WI38 (cell line): ENCODE data around the gene RNF220.

Experiments used
- H3K4me3 ChIP-seq: 2 replicates; pipeline ENCODE4 v1.5.1; 2011; ENCODE audit warnings: low read depth, mild to moderate bottlenecking, control low read depth, low read length
- CTCF ChIP-seq: IDR thresholded peaks from 2 replicates; pipeline ENCODE4 v1.5.1; 2012; ENCODE audit warnings: low read depth, mild to moderate bottlenecking, control low read depth, low read length

The RNF220 gene

GRCh38 chr1:44566281-44567046, 161.4 kb downstream of the RNF220 start:
- H3K4me3 ChIP-seq = no peak overlapping the region
- no peak for TF ChIP-seq CTCF

DNA sequence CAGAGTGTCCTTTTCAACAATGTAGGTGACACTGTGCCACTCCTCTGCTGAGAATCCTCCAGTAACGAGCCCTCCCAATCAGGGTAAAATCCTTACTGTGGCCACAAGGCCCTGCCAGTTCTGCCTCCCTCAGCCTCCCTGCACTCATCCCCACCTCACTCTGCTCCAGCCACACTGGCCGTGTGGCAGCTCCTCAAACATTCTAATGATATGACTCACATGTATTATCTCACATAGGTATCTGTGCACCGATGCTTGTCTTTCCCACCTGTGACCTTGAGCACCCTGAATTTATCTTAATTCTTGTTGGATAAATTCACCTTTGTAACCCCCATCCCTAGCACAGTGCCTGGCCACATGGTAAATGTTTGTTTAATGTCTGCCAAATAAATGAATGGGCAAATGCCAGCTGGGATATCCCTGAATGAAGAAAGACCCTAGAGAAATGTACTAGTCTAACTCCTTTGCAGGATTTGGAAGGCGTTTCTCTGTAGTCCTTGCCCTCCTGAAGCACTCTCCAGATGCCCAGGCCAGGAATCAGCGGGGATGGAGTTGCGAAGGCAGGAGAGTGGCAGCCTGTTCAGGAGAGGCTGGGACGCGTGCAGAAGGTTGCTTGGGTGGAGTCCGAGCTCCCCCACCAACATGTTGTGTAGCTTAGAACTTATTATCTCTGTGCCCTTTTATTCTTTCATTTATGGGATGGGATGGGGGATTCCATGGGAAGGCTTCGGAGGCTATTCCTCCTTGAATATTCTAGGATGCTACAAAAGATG, 163.3 kb downstream of the RNF220 start:
- no peak overlapping the region for H3K4me3 ChIP-seq
- no peak for TF ChIP-seq CTCF

DNA sequence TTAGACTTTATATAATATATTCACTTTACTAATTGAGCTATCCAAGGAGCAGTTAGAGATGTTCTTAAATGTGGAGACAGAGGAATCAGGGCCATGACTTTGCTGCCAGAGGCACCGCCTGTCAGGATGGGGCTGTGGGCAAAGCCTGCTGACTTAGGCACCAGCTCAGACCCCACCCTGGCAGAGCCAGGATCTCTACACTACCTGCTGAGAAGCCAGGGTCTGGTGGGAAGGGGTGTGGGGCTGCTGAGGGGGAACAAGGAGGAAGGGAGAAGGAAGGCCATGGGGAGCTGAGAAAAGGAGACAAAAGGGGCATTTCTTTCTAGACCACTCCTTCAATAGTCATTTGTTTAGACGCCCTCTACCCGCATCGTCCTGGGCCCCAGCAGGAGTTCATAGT, 164.4 kb downstream of the RNF220 start:
- no peak overlapping the region for H3K4me3 ChIP-seq
- TF ChIP-seq CTCF = no peak

GRCh38 chr1:44571712-44572571, 166.9 kb downstream of the RNF220 start:
- no peak for TF ChIP-seq CTCF
- H3K4me3 ChIP-seq = no peak overlapping the region

GRCh38 chr1:44572572-44572879, 167.5 kb downstream of the RNF220 start:
- H3K4me3 ChIP-seq = no peak overlapping the region
- TF ChIP-seq CTCF = no peak

DNA sequence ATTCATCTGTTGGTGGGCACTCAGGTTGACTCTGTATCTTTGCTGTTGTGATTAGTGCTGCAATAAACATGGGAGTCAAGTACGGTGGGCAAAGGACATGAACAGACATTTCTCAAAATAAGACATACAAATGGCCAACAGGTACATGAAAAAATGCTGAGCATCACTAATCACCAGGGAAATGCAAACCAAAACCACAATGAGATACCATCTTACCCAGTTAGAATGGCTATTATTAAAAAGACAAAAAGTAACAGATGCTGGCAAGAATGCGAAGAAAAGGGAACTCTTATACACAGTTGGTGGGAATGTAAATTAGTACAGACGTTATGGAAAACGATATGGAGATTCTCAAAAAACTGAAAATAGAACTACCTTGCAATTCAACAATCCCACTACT, 170.3 kb downstream of the RNF220 start:
- H3K4me3 ChIP-seq = no peak overlapping the region
- no peak for TF ChIP-seq CTCF
